Embryonic facial prominence (tissue), 1 donor: ENCODE measurements around the gene SIDT2.
"Not testable (repeated sequence)": the region's sequence is repeated elsewhere in the genome, so short reads cannot be mapped to it uniquely, and the experiment has no call there.

Experiments
- DNase-seq: peaks from one replicate; pipeline ENCODE4 v3.0.0-alpha.2; 2016; ENCODE audit errors: extremely low spot score

SIDT2 gene

GRCh38 chr11:117178210-117179034 lies at the start of gene SIDT2:
TSS of gene SIDT2 (plus strand) at chr11:117178743. CDS start at chr11:117179264, 521 bp downstream.
- peak; percentile 85 for DNase-seq

GRCh38 chr11:117130396-117130795 lies 48.1 kb upstream of the SIDT2 start:
- DNase-seq = not testable (repeated sequence)

- DNase-seq = no peak
Observed at GRCh38 chr11:117130879-117131278, 47.7 kb upstream of the SIDT2 start.

- no peak for DNase-seq
Observed at GRCh38 chr11:117134431-117134830, 44.1 kb upstream of the SIDT2 start.

GRCh38 chr11:117134979-117135378 lies 43.6 kb upstream of the SIDT2 start:
- DNase-seq = not testable (repeated sequence)

GRCh38 chr11:117137223-117138086 lies 41.1 kb upstream of the SIDT2 start:
- DNase-seq = not testable (repeated sequence)

- DNase-seq = peak; percentile 29
Observed at GRCh38 chr11:117143390-117143789, 35.2 kb upstream of the SIDT2 start.

- DNase-seq = peak; percentile 90
Observed at GRCh38 chr11:117143871-117144476, 34.6 kb upstream of the SIDT2 start, which contains the start of gene PAFAH1B2. TSS of gene PAFAH1B2 (plus strand) at chr11:117144287. CDS start at chr11:117152448, 8,161 bp downstream.

- DNase-seq = peak; percentile 16
Observed at GRCh38 chr11:117144477-117145392, 33.8 kb upstream of the SIDT2 start.

GRCh38 chr11:117145393-117145761 lies 33.2 kb upstream of the SIDT2 start:
- DNase-seq = no peak

GRCh38 chr11:117146521-117146920 lies 32.0 kb upstream of the SIDT2 start:
- no peak for DNase-seq

GRCh38 chr11:117152066-117152465 lies 26.5 kb upstream of the SIDT2 start:
- DNase-seq = no peak

GRCh38 chr11:117154468-117154867 lies 24.1 kb upstream of the SIDT2 start:
- DNase-seq = no peak

GRCh38 chr11:117157507-117157906 lies 21.0 kb upstream of the SIDT2 start:
- no peak for DNase-seq

- DNase-seq = no peak
Observed at GRCh38 chr11:117159892-117160291, 18.7 kb upstream of the SIDT2 start.

GRCh38 chr11:117160826-117161225 lies 17.7 kb upstream of the SIDT2 start:
- DNase-seq = no peak

GRCh38 chr11:117166491-117166890 lies 12.1 kb upstream of the SIDT2 start:
- no peak for DNase-seq

- no peak for DNase-seq
Observed at GRCh38 chr11:117169736-117170135, 8.8 kb upstream of the SIDT2 start.

- DNase-seq = no peak
Observed at GRCh38 chr11:117170210-117170609, 8.3 kb upstream of the SIDT2 start.

- no peak for DNase-seq
Observed at GRCh38 chr11:117171007-117171403, 7.5 kb upstream of the SIDT2 start.
